HG02981 (cell line): ENCODE measurements around the gene EXOC7.

Experiments used
- ATAC-seq: cut with Tn5 transposase; IDR thresholded peaks from one replicate; pipeline ENCODE4 v1.9.1; 2021; ENCODE audit warnings: mild to moderate bottlenecking, moderate library complexity; ENCODE audit not compliant: unreplicated experiment

The EXOC7 gene, protein sequence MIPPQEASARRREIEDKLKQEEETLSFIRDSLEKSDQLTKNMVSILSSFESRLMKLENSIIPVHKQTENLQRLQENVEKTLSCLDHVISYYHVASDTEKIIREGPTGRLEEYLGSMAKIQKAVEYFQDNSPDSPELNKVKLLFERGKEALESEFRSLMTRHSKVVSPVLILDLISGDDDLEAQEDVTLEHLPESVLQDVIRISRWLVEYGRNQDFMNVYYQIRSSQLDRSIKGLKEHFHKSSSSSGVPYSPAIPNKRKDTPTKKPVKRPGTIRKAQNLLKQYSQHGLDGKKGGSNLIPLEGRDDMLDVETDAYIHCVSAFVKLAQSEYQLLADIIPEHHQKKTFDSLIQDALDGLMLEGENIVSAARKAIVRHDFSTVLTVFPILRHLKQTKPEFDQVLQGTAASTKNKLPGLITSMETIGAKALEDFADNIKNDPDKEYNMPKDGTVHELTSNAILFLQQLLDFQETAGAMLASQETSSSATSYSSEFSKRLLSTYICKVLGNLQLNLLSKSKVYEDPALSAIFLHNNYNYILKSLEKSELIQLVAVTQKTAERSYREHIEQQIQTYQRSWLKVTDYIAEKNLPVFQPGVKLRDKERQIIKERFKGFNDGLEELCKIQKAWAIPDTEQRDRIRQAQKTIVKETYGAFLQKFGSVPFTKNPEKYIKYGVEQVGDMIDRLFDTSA

DNA sequence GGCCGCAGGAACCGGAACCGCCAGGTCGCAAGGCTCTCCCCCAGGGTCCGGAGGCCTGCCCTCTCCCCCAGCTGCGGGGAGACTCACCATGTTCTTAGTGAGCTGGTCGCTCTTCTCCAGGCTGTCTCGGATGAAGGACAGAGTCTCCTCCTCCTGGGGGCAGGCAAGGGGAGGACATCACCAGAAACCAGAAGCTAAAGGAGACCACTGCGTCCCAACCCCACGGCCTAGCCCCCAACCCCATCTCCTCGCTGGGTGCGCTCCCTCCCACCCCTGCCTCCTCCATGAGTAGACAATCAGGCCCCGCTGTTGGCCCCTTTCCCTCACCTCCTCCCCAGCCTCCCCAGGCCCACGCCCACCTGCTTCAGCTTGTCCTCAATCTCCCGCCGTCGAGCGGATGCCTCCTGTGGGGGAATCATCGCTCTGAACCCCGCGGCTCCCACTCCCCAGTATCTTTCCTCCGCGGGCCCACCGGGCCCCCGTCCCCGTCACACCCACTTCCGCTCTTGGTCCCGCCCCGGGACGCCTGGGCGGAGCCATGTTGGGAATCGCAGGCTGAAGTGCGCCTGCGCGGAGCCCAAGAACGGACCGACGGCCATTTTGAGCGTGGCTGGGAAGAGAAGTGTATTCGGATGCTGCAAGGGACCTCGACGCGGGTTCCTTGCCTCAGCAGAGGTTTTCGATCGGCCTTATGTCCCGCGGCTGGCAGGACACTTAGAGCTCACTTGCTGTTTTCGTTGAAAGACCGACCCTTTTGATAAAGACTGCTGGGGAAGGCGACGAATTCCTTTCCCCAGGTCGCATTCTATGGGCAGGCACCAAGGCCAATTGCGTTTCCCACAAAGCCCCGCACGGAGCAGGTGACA is at the start of gene EXOC7:
Gene EXOC7 (minus strand): TSS at position 514 of the 866 bp plus-strand sequence. CDS start 95 bp downstream, at position 419.
- peak; percentile 78 for ATAC-seq

GRCh38 chr17:76153202-76153601 is 49.6 kb upstream of the EXOC7 start:
- ATAC-seq, result no peak

DNA sequence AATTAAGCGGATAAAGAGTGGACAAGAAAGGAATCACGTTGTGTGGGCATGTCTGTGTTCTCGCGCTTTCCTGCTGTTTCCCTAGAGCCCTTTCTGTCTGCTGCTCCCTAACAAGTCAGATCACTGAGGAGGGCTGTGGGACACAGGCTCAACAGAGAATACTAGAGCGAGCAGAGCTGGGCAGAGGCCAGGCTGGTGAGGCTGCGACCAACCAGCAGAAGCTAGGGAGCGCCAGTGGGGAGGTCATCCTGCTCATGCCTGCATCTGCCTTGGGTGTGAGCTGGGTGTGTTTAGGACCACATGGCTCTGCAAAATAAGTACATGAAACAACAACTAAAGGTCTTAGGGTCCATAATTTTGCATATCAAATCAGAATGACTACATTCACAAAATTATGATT is 49.0 kb upstream of the EXOC7 start:
- no peak for ATAC-seq

- no peak for ATAC-seq
Measured at GRCh38 chr17:76151896-76152454, 48.4 kb upstream of the EXOC7 start.

DNA sequence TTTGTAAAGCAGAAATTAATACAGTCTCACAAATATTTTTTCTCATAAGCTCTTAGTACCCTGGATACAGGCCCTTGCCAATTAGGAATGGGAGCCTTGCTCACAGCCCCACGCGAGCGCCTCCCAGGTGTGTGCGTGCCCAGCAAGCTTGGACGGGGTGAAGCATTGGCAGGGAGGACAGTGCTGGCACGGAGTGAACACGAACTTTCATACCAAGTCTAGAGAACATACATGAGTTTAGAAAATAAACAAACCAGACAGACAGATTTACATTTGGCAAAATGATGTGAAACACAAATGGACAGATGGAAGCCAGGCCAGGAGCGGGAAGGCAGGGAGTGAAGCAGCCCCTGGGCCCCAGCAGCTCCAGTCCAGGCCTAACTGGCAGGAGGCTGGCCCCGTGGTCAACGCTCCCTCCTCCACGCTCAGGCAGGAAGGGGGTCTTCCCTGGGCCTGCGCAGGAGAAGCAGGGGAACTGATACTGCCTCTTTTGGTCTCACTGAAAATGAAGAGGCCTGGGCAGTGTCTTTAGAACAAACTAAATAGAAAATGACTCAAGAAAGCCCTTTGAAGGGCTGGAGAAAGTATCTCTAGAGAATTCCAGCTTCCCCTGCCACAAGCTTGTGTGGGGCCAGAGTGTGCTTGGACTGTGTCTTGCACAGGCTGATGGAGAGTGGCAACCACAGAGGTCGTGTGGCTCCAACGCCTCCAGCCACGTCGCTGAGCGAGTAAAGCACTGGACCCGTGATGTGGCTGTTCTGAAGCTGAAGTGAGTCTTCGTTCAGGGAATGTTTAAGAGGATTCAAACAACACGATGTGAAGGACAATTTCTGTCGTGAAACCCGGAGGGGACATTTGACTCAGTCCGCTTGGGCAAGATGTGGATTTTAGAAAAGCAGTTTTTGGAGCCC is 47.4 kb upstream of the EXOC7 start:
- no peak for ATAC-seq

- ATAC-seq, result no peak
Measured at GRCh38 chr17:76149214-76149613, 45.6 kb upstream of the EXOC7 start.

DNA sequence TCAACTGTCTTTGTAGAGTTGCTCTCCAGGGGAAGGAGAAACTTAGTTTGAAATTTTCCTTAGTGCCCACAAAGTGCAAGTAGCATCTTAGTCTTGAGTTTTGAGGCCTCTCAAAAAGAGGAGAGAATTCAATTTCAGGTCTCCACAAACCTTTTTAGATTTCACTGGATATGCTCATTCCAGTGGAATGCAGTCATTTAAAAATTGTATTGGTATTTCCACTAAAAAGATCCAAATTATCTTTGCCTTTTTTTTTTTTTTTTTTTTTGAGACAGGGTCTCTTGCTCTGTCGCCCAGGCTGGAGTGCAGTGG is 44.4 kb upstream of the EXOC7 start:
- no peak for ATAC-seq

GRCh38 chr17:76147211-76148014 is 43.8 kb upstream of the EXOC7 start:
- no peak for ATAC-seq

DNA sequence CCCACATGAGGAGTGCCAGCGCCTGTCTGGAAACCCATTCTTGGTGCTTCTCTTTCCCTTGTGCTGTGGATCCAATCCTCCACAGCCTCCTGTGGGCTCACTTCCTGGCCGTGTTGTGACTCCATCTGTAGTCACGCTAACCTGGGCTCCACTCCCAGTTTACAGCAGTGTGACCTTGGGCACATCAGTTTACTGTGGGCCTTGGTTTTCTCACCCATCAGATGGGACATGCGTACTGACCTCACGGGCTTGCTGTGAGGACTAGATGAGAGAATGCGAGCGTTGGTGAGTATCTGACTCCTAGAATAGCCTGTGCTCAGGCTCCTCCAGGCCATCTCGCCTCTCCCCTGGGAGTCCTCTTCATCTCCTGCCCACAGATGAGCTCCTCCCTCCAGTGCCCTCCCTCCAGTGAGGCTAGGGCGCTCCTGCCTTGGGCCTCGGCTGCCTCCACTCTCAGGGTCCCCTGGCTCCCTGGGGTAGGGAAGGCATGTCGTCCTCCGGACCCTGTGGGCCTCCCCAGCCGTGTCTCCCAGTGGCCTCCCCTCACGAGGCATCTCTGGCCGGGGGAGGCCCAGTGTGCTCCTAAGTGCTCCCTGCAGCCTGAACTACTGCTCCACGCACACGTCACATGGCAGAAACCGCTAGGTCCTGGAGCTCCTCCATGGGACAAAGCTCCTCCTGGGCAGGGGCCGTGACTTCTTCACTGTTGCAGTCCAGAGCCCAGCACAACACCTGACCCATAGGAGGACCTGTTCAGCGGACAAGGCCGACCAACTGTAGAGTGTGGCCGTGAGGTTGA is 42.7 kb upstream of the EXOC7 start:
- ATAC-seq, result no peak

GRCh38 chr17:76145231-76146052 is 41.9 kb upstream of the EXOC7 start:
- no peak for ATAC-seq

GRCh38 chr17:76142585-76143041 is 39.0 kb upstream of the EXOC7 start:
- ATAC-seq, result no peak

- no peak for ATAC-seq
Measured at GRCh38 chr17:76142039-76142584, 38.5 kb upstream of the EXOC7 start.

DNA sequence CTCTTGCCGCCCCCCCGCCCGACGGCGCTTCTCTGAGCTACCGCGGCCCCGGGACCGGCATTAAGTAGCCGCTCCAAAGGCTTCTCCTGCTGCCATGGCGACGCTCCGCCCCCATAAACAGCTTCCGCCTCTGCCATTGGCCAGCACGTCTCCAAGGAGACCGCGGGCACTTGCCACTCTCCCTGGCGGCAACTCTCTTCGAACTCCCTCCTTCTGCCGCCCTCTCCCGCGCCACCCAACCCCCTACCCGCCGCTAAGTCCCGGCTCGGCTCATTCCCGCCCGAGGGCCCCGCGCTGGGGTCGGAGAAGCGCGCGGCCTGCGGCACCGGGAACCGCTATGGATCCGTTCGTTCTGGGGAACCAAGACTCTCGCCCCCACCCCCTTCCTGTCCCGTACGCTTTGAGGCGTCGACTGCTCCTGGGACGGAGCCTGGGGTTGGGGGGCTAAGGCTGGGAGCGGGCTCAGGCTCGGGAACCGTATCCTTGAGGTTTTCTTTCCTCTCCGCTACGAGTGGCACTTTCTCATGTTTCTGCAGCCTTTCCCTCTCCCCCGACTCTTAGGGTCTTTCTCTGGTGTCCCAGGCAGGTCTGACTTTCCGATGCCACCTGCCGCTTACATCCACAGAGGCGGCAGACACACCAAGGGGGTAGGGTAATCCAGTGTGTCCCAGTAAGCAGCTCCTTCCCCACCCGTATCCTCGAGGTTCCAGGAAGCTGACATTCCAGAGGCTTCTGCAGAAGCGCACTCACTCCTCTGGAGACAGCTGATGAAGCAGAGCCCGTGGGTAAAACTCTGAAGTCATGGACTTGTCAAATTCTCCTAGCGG is 37.8 kb upstream of the EXOC7 start, which contains the start of gene FOXJ1:
Gene FOXJ1 (minus strand): TSS at position 34 of the 827 bp plus-strand sequence. CDS start 850 bp downstream, outside the sequence.
- peak; percentile 63 for ATAC-seq

DNA sequence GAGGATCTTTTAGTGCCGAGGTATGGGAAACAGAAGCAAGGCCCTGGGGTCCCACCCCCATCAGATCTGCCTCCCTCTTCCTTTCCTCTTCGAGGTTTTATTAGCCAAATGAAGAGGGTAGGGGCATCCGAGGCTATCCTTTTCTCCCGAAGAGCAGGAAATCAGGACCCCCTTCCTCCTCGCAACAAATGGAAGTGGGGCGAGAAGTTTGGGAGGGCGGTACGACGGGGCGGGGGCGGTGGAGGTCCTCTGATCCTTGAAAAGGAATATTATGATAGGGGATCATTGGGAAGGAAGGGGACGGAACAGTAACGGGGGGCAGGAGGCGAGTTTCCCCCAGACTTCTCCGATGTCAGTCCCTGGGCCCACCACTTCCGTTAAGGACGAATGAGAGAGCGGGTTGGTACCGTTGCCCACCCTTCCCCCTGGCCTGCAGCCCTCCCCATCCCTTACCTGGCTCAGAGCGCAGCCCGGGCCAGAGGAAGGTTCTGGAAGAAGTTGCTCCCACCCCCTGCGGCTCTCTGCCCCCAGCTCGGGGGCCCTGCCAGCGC is 37.1 kb upstream of the EXOC7 start:
- ATAC-seq, result peak; percentile 15

GRCh38 chr17:76139801-76140660 is 36.4 kb upstream of the EXOC7 start:
- ATAC-seq, result no peak
